HepG2 (cell line): ENCODE results near the gene ZFAND4. TPM values are rescaled to one million over a fixed set of nuclear protein-coding genes. Genes with fewer than 3 reads are reported as not detected.

ENCODE experiments used
- BHLHE40 ChIP-seq: IDR thresholded peaks from 2 replicates; pipeline ENCODE4 v1.6.1; 2011; ENCODE audit warnings: low read length, improper control_type of control experiment
- GTF2F1 ChIP-seq: fragments of 150-350 bp; IDR thresholded peaks from 2 replicates; pipeline ENCODE4 v1.6.1; 2014; ENCODE audit warnings: low read length
- RAD51 ChIP-seq: fragments of 450-650 bp; IDR thresholded peaks from 2 replicates; pipeline ENCODE4 v1.6.1; 2016; ENCODE audit warnings: borderline replicate concordance
- RELA ChIP-seq: sonication (generic); formaldehyde crosslinking; IDR thresholded peaks from 2 replicates; pipeline ENCODE4 v1.4.0; 2020; ENCODE audit warnings: missing genetic modification reagents
- RFXANK ChIP-seq: IDR thresholded peaks from 2 replicates; pipeline ENCODE4 v1.6.1; 2016
- SATB2 ChIP-seq: sonication (generic); formaldehyde crosslinking; IDR thresholded peaks from 2 replicates; pipeline ENCODE4 v1.5.0; 2020; ENCODE audit warnings: missing genetic modification reagents
- SIX4 ChIP-seq: sonication (generic); formaldehyde crosslinking; IDR thresholded peaks from 2 replicates; pipeline ENCODE4 v1.4.0; 2020; ENCODE audit warnings: missing genetic modification reagents
- SMARCE1 ChIP-seq: fragments of 450-650 bp; IDR thresholded peaks from 2 replicates; pipeline ENCODE4 v1.6.1; 2017; ENCODE audit warnings: borderline replicate concordance
- TEAD3 ChIP-seq: optimal IDR thresholded peaks from 2 replicates; pipeline ENCODE3; 2016; ENCODE audit warnings: borderline replicate concordance
- ZC3H13 ChIP-seq: sonication (generic); formaldehyde crosslinking; IDR thresholded peaks from 2 replicates; pipeline ENCODE4 v1.8.1; 2023; ENCODE audit warnings: mild to moderate bottlenecking, missing genetic modification reagents, moderate library complexity
- ZNF354B ChIP-seq: sonication (generic); formaldehyde crosslinking; IDR thresholded peaks from 2 replicates; pipeline ENCODE4 v1.8.0; 2022; ENCODE audit warnings: mild to moderate bottlenecking, missing genetic modification reagents
- ZNF367 ChIP-seq: sonication (generic); formaldehyde crosslinking; IDR thresholded peaks from 2 replicates; pipeline ENCODE4 v1.4.0; 2020; ENCODE audit warnings: missing genetic modification reagents, borderline replicate concordance
- ZNF550 ChIP-seq: sonication (generic); formaldehyde crosslinking; IDR thresholded peaks from 2 replicates; pipeline ENCODE4 v1.4.0; 2020; ENCODE audit warnings: mild to moderate bottlenecking, missing genetic modification reagents, borderline replicate concordance
- ZNF672 ChIP-seq: sonication (generic); formaldehyde crosslinking; IDR thresholded peaks from 2 replicates; pipeline ENCODE4 v1.8.1; 2022; ENCODE audit warnings: missing genetic modification reagents
- ZNF709 ChIP-seq: sonication (generic); formaldehyde crosslinking; IDR thresholded peaks from 2 replicates; pipeline ENCODE4 v1.5.0; 2020; ENCODE audit warnings: mild to moderate bottlenecking, missing genetic modification reagents
- ZNF766 ChIP-seq: sonication (generic); formaldehyde crosslinking; IDR thresholded peaks from 2 replicates; pipeline ENCODE4 v1.5.0; 2020; ENCODE audit warnings: missing genetic modification reagents, borderline replicate concordance
- ZNF773 ChIP-seq: sonication (generic); formaldehyde crosslinking; IDR thresholded peaks from 2 replicates; pipeline ENCODE4 v1.4.0; 2020; ENCODE audit warnings: missing genetic modification reagents, borderline replicate concordance
- ZSCAN30 ChIP-seq: sonication (generic); formaldehyde crosslinking; IDR thresholded peaks from 2 replicates; pipeline ENCODE4 v1.5.0; 2020; ENCODE audit warnings: mild to moderate bottlenecking, missing genetic modification reagents
- polyA plus RNA-seq, 8 experiments: library from polyadenylated mRNA; depleted of rRNA in 3 of 8; stranded (reverse) in 7 of 8; unstranded in 1 of 8; fragments of >200 nt; fragmentation: Illumina TruSeq in 4 of 8; extraction: Trizol in 4 of 8; gene quantifications; 2 replicates each; pipeline versions ENCODE4 v1.2.1 to v1.2.3, GENCODE V29; 2011 to 2016; ENCODE audit warnings: low read depth in 4 of 8, missing spikeins in 1 of 8, mixed read lengths in 1 of 8; ENCODE audit not compliant: insufficient read depth in 1 of 8
- total RNA-seq, 5 experiments: library from RNA; depleted of rRNA; stranded (reverse); fragments of >200 nt; fragmentation: Illumina TruSeq; extraction: Trizol; gene quantifications; 2 replicates each; pipeline ENCODE4 v1.2.3, GENCODE V29; 2016; ENCODE audit warnings: low read depth in 1 of 5
- TF ChIP-seq, protein P1 (sequence below): sonication (generic); formaldehyde crosslinking; IDR thresholded peaks from 2 replicates; pipeline ENCODE4 v1.4.0; 2020; ENCODE audit warnings: mild to moderate bottlenecking, missing genetic modification reagents
- TF ChIP-seq, protein P2 (sequence below): sonication (generic); formaldehyde crosslinking; IDR thresholded peaks from 2 replicates; pipeline ENCODE4 v1.9.0; 2021; ENCODE audit warnings: missing genetic modification reagents, borderline replicate concordance
- TF ChIP-seq, protein P3 (sequence below): sonication (generic); formaldehyde crosslinking; IDR thresholded peaks from 2 replicates; pipeline ENCODE4 v1.4.0; 2020; ENCODE audit warnings: missing genetic modification reagents, borderline replicate concordance
- TF ChIP-seq, protein P4 (sequence below): sonication (generic); formaldehyde crosslinking; IDR thresholded peaks from 2 replicates; pipeline ENCODE4 v1.8.1; 2023; ENCODE audit warnings: missing genetic modification reagents, mild to moderate bottlenecking, borderline replicate concordance

The ZFAND4 gene
- total and polyA plus RNA-seq, 2 of the 13 experiments (the other 11 are each of a cell fraction or from before 2014, with no cell fraction given) = 2.9 to 9.2 TPM

DNA sequence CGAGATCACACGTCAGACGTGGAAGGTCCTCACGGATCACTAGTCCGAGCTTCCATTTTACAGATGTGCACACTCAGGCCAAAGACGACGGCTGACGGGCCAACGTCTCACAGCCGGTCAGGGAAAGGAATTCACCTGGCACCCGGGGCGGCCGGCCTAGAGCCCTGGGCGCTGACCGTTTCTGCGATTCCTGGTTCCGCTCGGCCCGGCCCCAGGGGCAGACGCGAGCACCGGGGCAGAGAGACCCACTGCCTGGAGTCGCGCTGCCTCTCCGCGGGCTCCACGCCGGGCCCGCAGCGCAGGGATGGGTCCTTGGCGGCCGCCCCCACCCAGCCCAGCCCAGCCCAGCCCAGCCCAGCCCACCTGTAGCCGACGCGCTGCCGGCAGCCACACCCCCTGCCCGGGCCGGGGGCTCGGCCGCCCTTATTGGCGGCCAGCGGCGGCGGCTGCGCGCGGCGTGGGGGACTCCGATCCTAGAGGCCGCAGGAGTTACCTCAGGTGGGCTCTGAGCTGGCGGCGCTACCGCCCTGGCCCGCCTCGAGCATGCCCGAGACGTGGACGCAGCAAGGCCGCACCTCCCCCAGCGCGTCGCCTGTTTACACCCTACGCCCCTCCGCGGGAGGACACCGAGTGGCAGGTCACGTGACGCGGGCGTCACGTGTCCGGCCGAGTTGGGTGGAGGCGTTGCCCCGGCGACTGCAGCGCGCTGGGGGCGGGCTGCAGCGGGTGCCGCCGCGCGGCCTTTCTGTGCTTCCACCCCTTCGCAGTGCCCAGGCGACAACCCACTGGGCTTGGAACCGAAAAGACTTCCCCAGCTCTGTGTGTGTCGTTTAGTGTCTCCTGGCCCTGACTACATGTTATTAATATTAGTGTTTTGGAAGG, 78.1 kb downstream of the ZFAND4 start (continued):
- TF ChIP-seq, protein P1, sequence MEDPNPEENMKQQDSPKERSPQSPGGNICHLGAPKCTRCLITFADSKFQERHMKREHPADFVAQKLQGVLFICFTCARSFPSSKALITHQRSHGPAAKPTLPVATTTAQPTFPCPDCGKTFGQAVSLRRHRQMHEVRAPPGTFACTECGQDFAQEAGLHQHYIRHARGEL (CRISPR knock-in tag) = peak; percentile 63; the same call in 1 of the 2 replicates
- TF ChIP-seq RFXANK (CRISPR knock-in tag) (no peak; the same call in 1 of the 2 replicates), ZNF773 (peak; percentile 93), GTF2F1 (peak; percentile 89; the same call in 1 of the 2 replicates), RAD51 (peak; percentile 99), SIX4 (peak; percentile 60), TEAD3 (CRISPR knock-in tag) (peak; percentile 81), ZNF766 (peak; percentile 68; the same call in 1 of the 2 replicates), ZC3H13 (peak; percentile 78; the same call in 1 of the 2 replicates), SATB2 (CRISPR knock-in tag) (0 out of 2 replicates have a peak, but pooled peaks have one; percentile 50), SMARCE1 (no peak), ZNF709 (CRISPR knock-in tag) (peak; percentile 89), ZNF367 (no peak), ZNF550 (no peak), RELA (0 out of 2 replicates have a peak, but pooled peaks have one; percentile 46), BHLHE40 (peak; percentile 95), ZNF354B (CRISPR knock-in tag) (0 out of 2 replicates have a peak, but pooled peaks have one; percentile 57), ZNF672 (no peak), ZSCAN30 (peak; percentile 88; the same call in 1 of the 2 replicates)
- TF ChIP-seq, protein P2, sequence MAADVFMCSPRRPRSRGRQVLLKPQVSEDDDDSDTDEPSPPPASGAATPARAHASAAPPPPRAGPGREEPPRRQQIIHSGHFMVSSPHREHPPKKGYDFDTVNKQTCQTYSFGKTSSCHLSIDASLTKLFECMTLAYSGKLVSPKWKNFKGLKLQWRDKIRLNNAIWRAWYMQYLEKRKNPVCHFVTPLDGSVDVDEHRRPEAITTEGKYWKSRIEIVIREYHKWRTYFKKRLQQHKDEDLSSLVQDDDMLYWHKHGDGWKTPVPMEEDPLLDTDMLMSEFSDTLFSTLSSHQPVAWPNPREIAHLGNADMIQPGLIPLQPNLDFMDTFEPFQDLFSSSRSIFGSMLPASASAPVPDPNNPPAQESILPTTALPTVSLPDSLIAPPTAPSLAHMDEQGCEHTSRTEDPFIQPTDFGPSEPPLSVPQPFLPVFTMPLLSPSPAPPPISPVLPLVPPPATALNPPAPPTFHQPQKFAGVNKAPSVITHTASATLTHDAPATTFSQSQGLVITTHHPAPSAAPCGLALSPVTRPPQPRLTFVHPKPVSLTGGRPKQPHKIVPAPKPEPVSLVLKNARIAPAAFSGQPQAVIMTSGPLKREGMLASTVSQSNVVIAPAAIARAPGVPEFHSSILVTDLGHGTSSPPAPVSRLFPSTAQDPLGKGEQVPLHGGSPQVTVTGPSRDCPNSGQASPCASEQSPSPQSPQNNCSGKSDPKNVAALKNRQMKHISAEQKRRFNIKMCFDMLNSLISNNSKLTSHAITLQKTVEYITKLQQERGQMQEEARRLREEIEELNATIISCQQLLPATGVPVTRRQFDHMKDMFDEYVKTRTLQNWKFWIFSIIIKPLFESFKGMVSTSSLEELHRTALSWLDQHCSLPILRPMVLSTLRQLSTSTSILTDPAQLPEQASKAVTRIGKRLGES (CRISPR knock-in tag) = no peak
- TF ChIP-seq, protein P3, sequence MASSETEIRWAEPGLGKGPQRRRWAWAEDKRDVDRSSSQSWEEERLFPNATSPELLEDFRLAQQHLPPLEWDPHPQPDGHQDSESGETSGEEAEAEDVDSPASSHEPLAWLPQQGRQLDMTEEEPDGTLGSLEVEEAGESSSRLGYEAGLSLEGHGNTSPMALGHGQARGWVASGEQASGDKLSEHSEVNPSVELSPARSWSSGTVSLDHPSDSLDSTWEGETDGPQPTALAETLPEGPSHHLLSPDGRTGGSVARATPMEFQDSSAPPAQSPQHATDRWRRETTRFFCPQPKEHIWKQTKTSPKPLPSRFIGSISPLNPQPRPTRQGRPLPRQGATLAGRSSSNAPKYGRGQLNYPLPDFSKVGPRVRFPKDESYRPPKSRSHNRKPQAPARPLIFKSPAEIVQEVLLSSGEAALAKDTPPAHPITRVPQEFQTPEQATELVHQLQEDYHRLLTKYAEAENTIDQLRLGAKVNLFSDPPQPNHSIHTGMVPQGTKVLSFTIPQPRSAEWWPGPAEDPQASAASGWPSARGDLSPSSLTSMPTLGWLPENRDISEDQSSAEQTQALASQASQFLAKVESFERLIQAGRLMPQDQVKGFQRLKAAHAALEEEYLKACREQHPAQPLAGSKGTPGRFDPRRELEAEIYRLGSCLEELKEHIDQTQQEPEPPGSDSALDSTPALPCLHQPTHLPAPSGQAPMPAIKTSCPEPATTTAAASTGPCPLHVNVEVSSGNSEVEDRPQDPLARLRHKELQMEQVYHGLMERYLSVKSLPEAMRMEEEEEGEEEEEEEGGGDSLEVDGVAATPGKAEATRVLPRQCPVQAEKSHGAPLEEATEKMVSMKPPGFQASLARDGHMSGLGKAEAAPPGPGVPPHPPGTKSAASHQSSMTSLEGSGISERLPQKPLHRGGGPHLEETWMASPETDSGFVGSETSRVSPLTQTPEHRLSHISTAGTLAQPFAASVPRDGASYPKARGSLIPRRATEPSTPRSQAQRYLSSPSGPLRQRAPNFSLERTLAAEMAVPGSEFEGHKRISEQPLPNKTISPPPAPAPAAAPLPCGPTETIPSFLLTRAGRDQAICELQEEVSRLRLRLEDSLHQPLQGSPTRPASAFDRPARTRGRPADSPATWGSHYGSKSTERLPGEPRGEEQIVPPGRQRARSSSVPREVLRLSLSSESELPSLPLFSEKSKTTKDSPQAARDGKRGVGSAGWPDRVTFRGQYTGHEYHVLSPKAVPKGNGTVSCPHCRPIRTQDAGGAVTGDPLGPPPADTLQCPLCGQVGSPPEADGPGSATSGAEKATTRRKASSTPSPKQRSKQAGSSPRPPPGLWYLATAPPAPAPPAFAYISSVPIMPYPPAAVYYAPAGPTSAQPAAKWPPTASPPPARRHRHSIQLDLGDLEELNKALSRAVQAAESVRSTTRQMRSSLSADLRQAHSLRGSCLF = no peak
- TF ChIP-seq, protein P4, sequence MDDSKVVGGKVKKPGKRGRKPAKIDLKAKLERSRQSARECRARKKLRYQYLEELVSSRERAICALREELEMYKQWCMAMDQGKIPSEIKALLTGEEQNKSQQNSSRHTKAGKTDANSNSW = peak; percentile 86; the same call in 1 of the 2 replicates
